HEK293T (cell line): ENCODE measurements around the gene IL1RN.

ENCODE experiments used
- BHLHE40 ChIP-seq: fragments of 450-650 bp; IDR thresholded peaks from 2 replicates; pipeline ENCODE4 v1.6.1; 2016; ENCODE audit warnings: mild to moderate bottlenecking, moderate library complexity, borderline replicate concordance
- CTBP1 ChIP-seq: fragments of 450-650 bp; IDR thresholded peaks from 2 replicates; pipeline ENCODE4 v1.6.1; 2016; ENCODE audit warnings: borderline replicate concordance
- HDGF ChIP-seq: fragments of 450-650 bp; IDR thresholded peaks from 2 replicates; pipeline ENCODE4 v1.6.1; 2017; ENCODE audit warnings: antibody characterized with exemption, borderline replicate concordance
- L3MBTL2 ChIP-seq: fragments of 450-650 bp; conservative IDR thresholded peaks from 2 replicates; pipeline ENCODE4 v1.6.1; 2016; ENCODE audit warnings: mild to moderate bottlenecking
- PKNOX1 ChIP-seq: fragments of 450-650 bp; IDR thresholded peaks from 2 replicates; pipeline ENCODE4 v1.6.1; 2016
- SP1 ChIP-seq: fragments of 450-650 bp; IDR thresholded peaks from 2 replicates; pipeline ENCODE4 v1.6.1; 2017
- SUZ12 ChIP-seq: fragments of 450-650 bp; IDR thresholded peaks from 2 replicates; pipeline ENCODE4 v1.6.1; 2016; ENCODE audit warnings: mild to moderate bottlenecking
- TARDBP ChIP-seq: fragments of 450-650 bp; IDR thresholded peaks from 2 replicates; pipeline ENCODE4 v1.6.1; 2016

- TF ChIP-seq L3MBTL2 (no peak), TARDBP (no peak), HDGF (no peak), PKNOX1 (no peak), BHLHE40 (no peak), SUZ12 (no peak), SP1 (no peak), CTBP1 (no peak)
Observed at GRCh38 chr2:113104054-113104611, 23.3 kb upstream of the IL1RN start.
